GM23248 (cell line): Measurements from ENCODE around the gene GPATCH2.

ENCODE experiments used
- EZH2 ChIP-seq: fragments of 200-600 bp; sonication (generic); IDR thresholded peaks from 2 replicates; pipeline ENCODE4 v1.6.1; 2018; ENCODE audit warnings: antibody characterized with exemption, mild to moderate bottlenecking; ENCODE audit not compliant: insufficient read depth, poor library complexity, severe bottlenecking
- EZH2phosphoT487 ChIP-seq: fragments of 200-600 bp; sonication (generic); IDR thresholded peaks from 2 replicates; pipeline ENCODE4 v1.6.1; 2018; ENCODE audit warnings: antibody characterized with exemption, moderate library complexity, mild to moderate bottlenecking, low read depth; ENCODE audit not compliant: insufficient read depth

DNA sequence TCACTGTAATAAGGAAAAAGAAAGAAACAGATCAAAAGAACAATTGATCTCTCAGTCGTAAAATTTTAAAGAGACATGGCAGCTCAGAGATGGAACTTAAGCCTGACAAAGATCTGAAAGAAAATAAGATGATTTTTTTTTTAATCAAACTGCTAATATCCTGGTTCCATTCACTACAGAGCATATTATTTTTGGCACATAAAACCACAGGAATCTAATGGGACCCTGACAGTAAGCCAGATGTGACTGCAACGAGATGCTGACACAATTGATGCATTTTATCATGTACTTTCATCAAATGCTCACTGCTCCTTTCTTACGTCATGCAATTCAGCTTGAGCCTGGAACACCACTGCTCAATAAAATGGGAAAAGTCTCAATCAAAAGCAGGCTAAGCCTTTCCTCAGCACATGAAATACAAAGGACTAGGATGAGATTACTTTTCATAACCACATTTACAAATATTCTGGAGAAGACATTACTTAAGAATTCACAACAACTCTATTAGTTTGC, 16.6 kb downstream of the GPATCH2 start:
- TF ChIP-seq EZH2phosphoT487 (no peak), EZH2 (no peak)
